Rectal smooth muscle tissue (tissue), 1 donor: ENCODE results near the gene BRD3.
"Not testable (repeated sequence)": the region's sequence is repeated elsewhere in the genome, so short reads cannot be mapped to it uniquely, and the experiment has no call there.

Source experiments
- H3K27ac ChIP-seq: one replicate; pipeline ENCODE4 v1.7.0; 2013; ENCODE audit warnings: low read depth, low read length, inconsistent platforms
- H3K27me3 ChIP-seq: one replicate; pipeline ENCODE4 v1.7.0; 2013; ENCODE audit warnings: low read length; ENCODE audit not compliant: control insufficient read depth, insufficient read depth
- H3K36me3 ChIP-seq: one replicate; pipeline ENCODE4 v1.7.0; 2013; ENCODE audit warnings: low read length; ENCODE audit not compliant: control insufficient read depth, insufficient read depth
- H3K4me1 ChIP-seq: one replicate; pipeline ENCODE4 v1.7.0; 2013; ENCODE audit warnings: low read length; ENCODE audit not compliant: control insufficient read depth, insufficient read depth
- H3K4me3 ChIP-seq: one replicate; pipeline ENCODE4 v1.7.0; 2013; ENCODE audit warnings: low read length
- H3K9ac ChIP-seq: one replicate; pipeline ENCODE4 v1.7.0; 2013; ENCODE audit warnings: low read length

Gene BRD3

GRCh38 chr9:134076644-134077043 lies 8.8 kb upstream of the BRD3 start:
- Histone ChIP-seq H3K27me3 (no peaks in the 10 kb centered on the region), H3K36me3 (no peaks in the 10 kb centered on the region), H3K27ac (no peak overlapping the region), H3K4me1 (no peaks in the 10 kb centered on the region), H3K9ac (no peak overlapping the region), H3K4me3 (no peak overlapping the region)

GRCh38 chr9:134075689-134076088 lies 7.9 kb upstream of the BRD3 start:
- H3K4me1 ChIP-seq, H3K9ac ChIP-seq, H3K27me3 ChIP-seq, H3K4me3 ChIP-seq, H3K36me3 ChIP-seq, H3K27ac ChIP-seq: not testable (repeated sequence)

DNA sequence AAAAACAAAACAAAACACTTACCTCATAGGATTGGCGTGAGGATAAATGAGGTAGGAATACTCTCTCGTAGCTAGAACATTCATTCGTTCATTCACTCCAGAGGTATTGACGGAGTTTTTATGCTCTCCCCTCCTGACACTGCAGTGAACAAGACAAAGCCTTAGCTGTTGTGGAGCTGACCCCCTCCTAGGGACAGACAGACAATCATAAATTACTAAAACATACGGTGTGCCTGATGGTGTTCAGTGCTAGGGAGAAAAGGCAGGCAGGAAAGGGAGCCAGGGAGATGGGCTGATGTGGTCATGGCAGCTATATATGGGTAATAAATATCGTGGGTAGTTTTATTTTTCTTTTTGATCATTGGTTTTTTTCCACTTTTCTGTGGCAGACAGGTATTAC lies 5.7 kb upstream of the BRD3 start:
- Histone ChIP-seq H3K27ac (no peak overlapping the region), H3K9ac (no peak overlapping the region), H3K4me1 (no peaks in the 10 kb centered on the region), H3K36me3 (no peaks in the 10 kb centered on the region), H3K27me3 (peaks cover 5% of the 10 kb centered on the region), H3K4me3 (no peak overlapping the region)

DNA sequence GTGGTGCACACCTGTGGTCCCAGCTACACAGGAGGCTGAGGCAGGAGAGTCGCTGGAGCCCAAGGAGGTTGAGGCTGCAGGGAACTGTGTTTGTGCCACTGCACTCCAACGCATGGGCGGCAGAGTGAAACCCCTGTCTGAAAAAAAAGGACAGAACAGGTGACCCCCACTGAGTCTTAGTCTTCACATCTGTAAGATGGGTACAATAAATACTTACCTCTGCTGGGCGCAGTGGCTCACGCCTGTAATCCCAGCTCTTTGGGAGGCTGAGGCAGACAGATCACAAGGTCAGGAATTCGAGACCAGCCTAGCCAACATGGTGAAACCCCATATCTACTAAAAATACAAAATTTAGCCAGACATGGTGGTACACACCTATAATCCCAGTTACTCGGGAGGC lies 4.9 kb upstream of the BRD3 start:
- not testable (repeated sequence) for H3K4me1 ChIP-seq, H3K27ac ChIP-seq, H3K9ac ChIP-seq, H3K4me3 ChIP-seq, H3K36me3 ChIP-seq, H3K27me3 ChIP-seq

GRCh38 chr9:134071149-134071548 lies 3.3 kb upstream of the BRD3 start:
- Histone ChIP-seq H3K27ac (no peak overlapping the region), H3K9ac (no peak overlapping the region), H3K4me1 (peaks cover 2% of the 10 kb centered on the region), H3K36me3 (no peaks in the 10 kb centered on the region), H3K27me3 (peaks cover 5% of the 10 kb centered on the region), H3K4me3 (no peak overlapping the region)

DNA sequence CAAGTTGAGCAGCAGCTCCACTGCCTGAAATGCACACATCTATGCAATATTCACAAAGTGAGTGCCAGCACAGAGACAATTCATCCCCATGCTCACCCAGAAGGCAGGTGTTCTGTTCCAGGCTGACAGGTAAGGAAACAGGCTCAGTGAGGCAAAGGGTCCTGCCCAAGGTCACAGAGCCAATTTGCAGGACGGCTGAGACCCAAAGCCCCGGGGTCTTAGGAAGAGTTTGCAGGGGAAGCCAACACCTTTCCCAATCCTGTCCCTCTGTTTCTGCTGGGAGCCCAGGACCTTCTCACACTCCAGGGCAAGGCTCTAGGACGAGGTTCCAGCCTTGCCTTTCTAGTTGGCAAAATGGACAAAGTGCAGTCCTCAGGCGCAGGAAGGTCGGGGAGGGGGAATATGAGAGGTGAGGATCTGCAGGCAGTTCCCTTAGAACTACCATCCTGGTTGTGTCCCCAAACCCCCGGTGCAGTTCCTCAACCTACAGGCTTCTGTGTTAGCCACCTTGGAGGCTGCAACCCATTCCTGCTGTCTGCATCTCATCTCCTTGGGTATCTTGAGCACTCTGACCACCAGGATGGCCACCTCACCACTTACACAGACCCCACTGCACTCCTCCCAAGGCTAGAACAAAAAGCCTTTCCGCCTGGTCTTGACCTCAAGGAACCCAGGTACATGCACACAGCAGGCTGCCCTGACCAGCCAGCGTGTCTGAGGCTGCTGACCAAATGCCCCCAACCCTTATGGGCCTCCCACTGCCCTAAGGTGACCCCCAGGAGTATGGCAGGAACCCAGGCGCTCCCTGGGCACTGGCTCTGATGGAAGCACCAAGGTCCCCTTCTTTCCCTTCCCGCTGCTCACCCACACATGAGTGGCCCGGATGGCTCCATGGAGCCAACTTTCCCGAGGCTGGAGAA lies 1.9 kb upstream of the BRD3 start:
- Histone ChIP-seq H3K27me3 (peaks cover 5% of the 10 kb centered on the region), H3K27ac (no peak overlapping the region), H3K36me3 (no peaks in the 10 kb centered on the region), H3K4me1 (peaks cover 8% of the 10 kb centered on the region), H3K9ac (no peak overlapping the region), H3K4me3 (peak overlapping the region; percentile 72)

DNA sequence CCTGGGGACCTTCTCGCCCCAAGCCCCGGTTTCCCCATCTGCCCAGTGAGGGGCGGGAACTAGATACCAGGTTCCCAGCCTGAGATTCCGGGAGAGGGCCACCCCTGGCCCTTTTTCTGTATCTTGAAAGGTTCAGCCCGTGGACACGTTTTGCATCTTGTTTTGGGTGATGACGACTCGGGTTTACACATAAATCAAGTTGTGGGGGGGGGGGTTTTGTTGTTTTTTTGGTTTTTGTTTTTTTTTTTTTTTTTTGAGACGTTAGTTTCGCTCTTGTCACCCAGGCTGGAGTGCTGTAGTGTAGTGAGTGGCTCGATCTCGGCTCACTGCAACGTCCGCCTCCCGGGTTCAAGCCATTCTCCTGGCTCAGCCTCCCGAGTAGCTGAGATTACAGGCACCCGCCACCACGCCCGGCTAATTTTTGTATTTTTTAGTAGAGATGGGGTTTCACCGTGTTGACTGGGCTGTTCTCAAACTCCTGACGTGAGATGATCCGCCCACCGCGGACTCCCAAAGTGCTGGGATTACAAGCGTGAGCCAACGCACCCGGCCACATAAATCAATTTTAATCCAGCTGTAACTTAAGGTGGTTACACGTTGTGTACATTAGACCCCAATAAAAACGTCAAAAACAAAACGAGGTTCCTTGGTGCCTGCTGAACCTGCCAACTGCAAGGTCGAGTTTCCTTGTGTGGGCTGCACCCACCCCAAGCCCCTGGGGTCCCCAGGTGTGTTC lies 1.1 kb upstream of the BRD3 start:
- H3K4me1 ChIP-seq = peaks cover 8% of the 10 kb centered on the region
- peak overlapping the region; percentile 72 for H3K4me3 ChIP-seq
- no peaks in the 10 kb centered on the region for H3K36me3 ChIP-seq
- peaks cover 5% of the 10 kb centered on the region for H3K27me3 ChIP-seq
- peak overlapping the region; percentile 93 for H3K27ac ChIP-seq
- no peak overlapping the region for H3K9ac ChIP-seq

GRCh38 chr9:134066913-134067851 lies 644 bp downstream of the BRD3 start:
- Histone ChIP-seq H3K27ac (peak overlapping the region; percentile 73), H3K36me3 (no peaks in the 10 kb centered on the region), H3K4me1 (peaks cover 13% of the 10 kb centered on the region), H3K27me3 (peaks cover 5% of the 10 kb centered on the region), H3K9ac (peak overlapping the region; percentile 83), H3K4me3 (peak overlapping the region; percentile 84)

DNA sequence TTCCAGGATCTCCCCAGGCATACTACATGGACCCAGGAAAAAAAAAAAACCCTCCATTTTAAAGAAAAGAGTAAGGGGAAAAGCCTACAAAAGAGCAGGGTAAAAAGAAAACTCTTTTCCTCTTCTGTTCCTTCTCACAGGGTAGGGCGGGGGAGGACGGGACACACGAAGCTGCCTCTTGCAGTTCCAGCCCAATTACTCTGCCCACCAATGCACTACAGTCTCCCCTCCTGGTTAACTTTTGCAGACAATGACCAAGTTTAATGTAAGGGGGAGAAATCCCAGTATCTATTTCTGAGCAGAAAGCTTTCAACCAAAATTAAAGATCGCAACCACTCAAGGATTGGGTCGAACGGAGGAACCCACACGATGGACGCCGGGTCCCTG lies 1.3 kb downstream of the BRD3 start:
- Histone ChIP-seq H3K27me3 (peaks cover 5% of the 10 kb centered on the region), H3K27ac (peak overlapping the region; percentile 73), H3K9ac (peak overlapping the region; percentile 83), H3K4me1 (peaks cover 19% of the 10 kb centered on the region), H3K4me3 (peak overlapping the region; percentile 84), H3K36me3 (no peaks in the 10 kb centered on the region)

- no peaks in the 10 kb centered on the region for H3K36me3 ChIP-seq
- H3K4me3 ChIP-seq = peak overlapping the region; percentile 84
- peaks cover 19% of the 10 kb centered on the region for H3K4me1 ChIP-seq
- H3K27ac ChIP-seq = peak overlapping the region; percentile 64
- H3K9ac ChIP-seq = peak overlapping the region; percentile 83
- H3K27me3 ChIP-seq = peaks cover 5% of the 10 kb centered on the region
These were observed 2.0 kb downstream of the BRD3 start for GRCh38 chr9:134065612-134066419.

DNA sequence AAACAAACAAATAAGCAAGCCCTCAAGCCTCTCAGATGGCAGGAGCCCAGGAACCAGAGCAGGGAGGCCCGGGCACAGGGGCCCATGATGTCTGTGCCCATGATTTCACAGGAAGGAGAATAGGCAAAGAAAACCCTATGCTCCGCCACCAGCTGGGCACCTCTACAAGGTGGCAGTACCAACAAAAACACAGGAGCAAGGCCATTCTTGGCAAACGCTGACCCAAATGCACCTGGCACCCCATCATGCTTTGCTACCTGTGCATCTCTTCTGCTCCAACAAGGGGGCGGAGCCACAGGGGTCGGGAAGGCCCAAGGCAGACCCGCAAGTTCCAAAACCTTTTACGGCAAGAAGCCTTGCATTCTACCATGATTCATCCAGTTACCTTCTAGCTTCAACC lies 3.1 kb downstream of the BRD3 start:
- no peak overlapping the region for H3K4me3 ChIP-seq
- H3K9ac ChIP-seq = no peak overlapping the region
- H3K36me3 ChIP-seq = no peaks in the 10 kb centered on the region
- no peak overlapping the region for H3K27ac ChIP-seq
- H3K27me3 ChIP-seq = peaks cover 5% of the 10 kb centered on the region
- peaks cover 19% of the 10 kb centered on the region for H3K4me1 ChIP-seq
